GM12878 (cell line): ENCODE data around the gene DSG4.

Experiments used
- ASH2L ChIP-seq: fragments of 300-600, 200-600 bp; sonication (generic); IDR thresholded peaks from 2 replicates; pipeline ENCODE4 v1.6.1; 2017; ENCODE audit warnings: low read depth, mild to moderate bottlenecking, borderline replicate concordance
- CHD1 ChIP-seq: IDR thresholded peaks from 2 replicates; pipeline ENCODE4 v1.6.1; 2012; ENCODE audit warnings: low read depth, low read length, improper control_type of control experiment
- CTCF ChIP-seq, 3 experiments: IDR thresholded peaks in 2 of 3; conservative IDR thresholded peaks in 1 of 3; 2 replicates each; pipeline ENCODE4 v1.5.1; 2011; ENCODE audit warnings: low read depth in 3 of 3, low read length in 3 of 3, mild to moderate bottlenecking in 3 of 3, control low read depth in 2 of 3, moderate library complexity in 2 of 3, inconsistent platforms in 1 of 3, mixed read lengths in 1 of 3; ENCODE audit not compliant: control insufficient read depth in 2 of 3, insufficient read depth in 1 of 3; ENCODE audit errors: extremely low read depth in 1 of 3
- MAX ChIP-seq: IDR thresholded peaks from 2 replicates; pipeline ENCODE4 v1.6.1; 2012; ENCODE audit warnings: low read depth, low read length, improper control_type of control experiment
- POLR2A ChIP-seq: IDR thresholded peaks from 2 replicates; pipeline ENCODE4 v1.6.1; 2011; ENCODE audit warnings: low read depth, mild to moderate bottlenecking, low read length
- RAD21 ChIP-seq: IDR thresholded peaks from 2 replicates; pipeline ENCODE4 v1.6.1; 2011; ENCODE audit warnings: mild to moderate bottlenecking, low read depth, low read length, moderate library complexity; ENCODE audit not compliant: insufficient read depth
- RFX5 ChIP-seq: IDR thresholded peaks from 2 replicates; pipeline ENCODE4 v1.6.1; 2011; ENCODE audit warnings: low read depth, low read length, improper control_type of control experiment
- SPI1 ChIP-seq: IDR thresholded peaks from 2 replicates; pipeline ENCODE4 v1.6.1; 2011; ENCODE audit warnings: low read depth, mild to moderate bottlenecking, low read length, moderate library complexity, borderline replicate concordance; ENCODE audit not compliant: insufficient read depth
- TAF1 ChIP-seq: IDR thresholded peaks from 2 replicates; pipeline ENCODE4 v1.6.1; 2011; ENCODE audit warnings: mild to moderate bottlenecking, low read depth, low read length, borderline replicate concordance
- TARDBP ChIP-seq: IDR thresholded peaks from 2 replicates; pipeline ENCODE4 v1.6.1; 2016; ENCODE audit warnings: borderline replicate concordance
- USF2 ChIP-seq: IDR thresholded peaks from 2 replicates; pipeline ENCODE4 v1.6.1; 2011; ENCODE audit warnings: low read depth, low read length, improper control_type of control experiment, borderline replicate concordance
- ZBTB4 ChIP-seq: fragments of 450-650 bp; formaldehyde crosslinking; IDR thresholded peaks from 2 replicates; pipeline ENCODE4 v1.4.0; 2022; ENCODE audit warnings: mild to moderate bottlenecking, moderate library complexity
- ZNF592 ChIP-seq: fragments of 450-650 bp; IDR thresholded peaks from 2 replicates; pipeline ENCODE4 v1.6.1; 2017; ENCODE audit warnings: mild to moderate bottlenecking, moderate library complexity

GRCh38 chr18:31399306-31400032 is 22.9 kb downstream of the DSG4 start:
- TF ChIP-seq CTCF (IDR thresholded peaks at IDR 0.05 in 2 of 3, conservative IDR thresholded peaks at IDR 0.05 in 1 of 3; ENCODE audit: control insufficient read depth in 2 of 3, extremely low read depth in 1 of 3, insufficient read depth in 1 of 3, low read depth in 3 of 3, low read length in 3 of 3) (no peak), ZBTB4 (CRISPR knock-in tag) (no peak), RAD21 (no peak), POLR2A (no peak), RFX5 (no peak), SPI1 (no peak), TAF1 (no peak), MAX (no peak), TARDBP (no peak), ASH2L (no peak), ZNF592 (no peak), USF2 (no peak), CHD1 (no peak)
